Neural crest cell (in vitro differentiated cells): ENCODE measurements around the gene FANCI. TPM values are rescaled to one million over a fixed set of nuclear protein-coding genes. Genes with fewer than 3 reads are reported as not detected.
A peak's percentile ranks its signal among the peaks of the same experiment; 100 is the strongest.

Experiments used
- DNase-seq: peaks from one replicate; pipeline ENCODE4 v3.0.0; 2021; ENCODE audit warnings: low read depth, mixed read lengths, low spot score
- H3K27ac Mint-ChIP-seq: one replicate; pipeline ENCODE4 v1.8.0; 2021; ENCODE audit warnings: mild to moderate bottlenecking, mixed read lengths; ENCODE audit not compliant: unreplicated experiment
- H3K27me3 Mint-ChIP-seq: 2 replicates; pipeline ENCODE4 v1.8.0; 2021; ENCODE audit warnings: low read depth, mild to moderate bottlenecking, mixed read lengths
- H3K36me3 Mint-ChIP-seq: 2 replicates; pipeline ENCODE4 v1.8.0; 2021; ENCODE audit warnings: low read depth, mild to moderate bottlenecking, mixed read lengths
- H3K4me1 Mint-ChIP-seq: 2 replicates; pipeline ENCODE4 v1.8.0; 2021; ENCODE audit warnings: mixed read lengths
- H3K4me3 Mint-ChIP-seq: one replicate; pipeline ENCODE4 v1.8.0; 2021; ENCODE audit warnings: mild to moderate bottlenecking, mixed read lengths
- H3K9me3 Mint-ChIP-seq: 2 replicates; pipeline ENCODE4 v1.8.0; 2021; ENCODE audit warnings: mixed read lengths
- CTCF ChIP-seq: fragments of 200-600 bp; sonication (generic); conservative IDR thresholded peaks from 2 replicates; pipeline ENCODE4 v1.5.0; 2021; ENCODE audit warnings: antibody characterized with exemption, mild to moderate bottlenecking
- total RNA-seq: library from RNA; stranded (reverse); gene quantifications from 2 replicates; pipeline ENCODE4 v1.2.1, GENCODE V29; 2021

Gene FANCI
- total RNA-seq, 1 donor from 2014 or later: 164 TPM

DNA sequence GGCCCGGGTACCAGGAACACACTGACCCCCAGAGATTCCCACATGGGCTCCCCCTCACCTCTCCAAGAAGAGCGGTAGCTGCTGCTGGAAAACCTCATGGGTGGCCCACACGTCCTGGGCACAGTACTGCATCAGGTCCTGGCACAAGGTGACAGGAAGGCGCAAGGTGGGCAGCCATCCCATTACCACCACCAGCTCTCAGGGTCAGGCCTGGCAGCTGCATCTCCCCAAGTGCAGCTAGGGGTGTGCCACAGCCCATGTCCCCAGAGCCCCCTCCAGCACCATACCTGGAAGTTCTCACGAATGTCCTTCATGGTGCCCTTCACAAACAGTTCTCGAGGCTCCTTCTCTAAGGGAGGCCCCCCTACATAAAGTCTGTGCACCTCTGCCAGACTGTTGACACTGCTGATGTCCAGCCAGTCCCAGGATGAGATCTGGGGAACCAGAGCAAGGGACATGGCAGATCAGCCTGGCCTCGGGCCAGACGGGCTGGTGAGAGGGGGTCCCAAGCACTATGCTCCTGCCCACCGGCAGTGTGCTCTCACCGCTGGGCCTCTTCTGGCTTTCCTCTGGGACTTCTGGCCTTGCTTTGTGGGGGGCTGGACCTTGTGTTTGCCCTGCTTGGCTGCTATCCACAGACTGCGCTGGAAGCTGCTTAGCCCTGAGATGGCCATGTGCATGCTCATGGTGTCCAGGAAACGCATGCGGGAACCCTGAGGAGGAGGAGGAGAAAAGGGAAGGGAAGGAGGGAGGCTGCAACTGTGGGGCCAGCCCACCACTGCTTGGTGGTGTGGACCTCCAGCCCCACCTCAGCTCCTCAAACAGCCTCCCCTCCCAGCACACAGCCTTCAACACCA lies 84.8 kb downstream of the FANCI start:
- DNase-seq: no peak
- no peak for TF ChIP-seq CTCF
- Mint-ChIP-seq H3K27ac (no peak overlapping the region), H3K4me3 (no peak overlapping the region), H3K27me3 (no peaks in the 10 kb centered on the region), H3K36me3 (peaks cover 22% of the 10 kb centered on the region), H3K4me1 (peaks cover 29% of the 10 kb centered on the region), H3K9me3 (no peaks in the 10 kb centered on the region)

DNA sequence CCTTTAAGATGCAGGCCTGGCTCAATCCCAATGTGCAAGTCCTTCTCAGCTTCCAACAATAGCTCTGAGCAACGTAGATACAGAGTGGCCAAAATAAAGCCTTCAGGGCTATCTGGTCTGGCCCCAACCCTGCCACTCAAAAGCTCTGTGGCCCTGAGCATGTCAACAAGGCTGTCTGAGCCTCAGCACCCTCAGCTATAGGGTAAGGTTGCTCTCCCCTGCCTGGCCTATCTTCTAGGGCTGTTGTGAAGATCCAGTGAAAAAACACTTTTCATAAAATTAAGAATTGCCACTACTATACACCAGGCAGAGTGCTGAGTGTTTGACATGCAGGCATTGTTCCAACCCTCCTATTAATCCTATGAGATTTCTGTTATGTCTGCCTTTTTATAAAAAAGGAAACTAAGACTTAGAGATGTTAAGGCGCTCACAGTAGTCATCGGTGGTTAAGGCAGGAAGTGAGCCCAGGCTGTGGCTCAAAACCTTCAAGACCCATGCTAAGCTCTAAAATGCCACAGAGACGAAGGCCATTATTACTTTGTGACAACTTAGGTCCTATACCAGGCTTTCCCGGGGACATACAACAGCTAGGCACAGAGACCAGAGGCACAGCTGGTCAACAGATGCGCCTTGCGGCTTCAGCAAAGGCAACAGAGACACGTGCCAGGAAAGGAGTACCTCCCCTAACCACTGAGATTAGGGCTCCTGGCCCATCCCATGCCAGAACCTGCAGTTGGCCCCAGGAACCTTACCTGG lies 85.7 kb downstream of the FANCI start:
- no peaks in the 10 kb centered on the region for H3K27me3 Mint-ChIP-seq
- H3K4me3 Mint-ChIP-seq: peak overlapping the region; percentile 42
- TF ChIP-seq CTCF: no peak
- no peaks in the 10 kb centered on the region for H3K9me3 Mint-ChIP-seq
- no peak for DNase-seq
- no peak overlapping the region for H3K27ac Mint-ChIP-seq
- peaks cover 32% of the 10 kb centered on the region for H3K4me1 Mint-ChIP-seq
- peaks cover 22% of the 10 kb centered on the region for H3K36me3 Mint-ChIP-seq

GRCh38 chr15:89330119-89330518 lies 86.3 kb downstream of the FANCI start:
- Mint-ChIP-seq H3K4me1 (peaks cover 37% of the 10 kb centered on the region), H3K4me3 (peak overlapping the region; percentile 74), H3K36me3 (peaks cover 23% of the 10 kb centered on the region), H3K27me3 (peaks cover 5% of the 10 kb centered on the region), H3K9me3 (peaks cover 3% of the 10 kb centered on the region), H3K27ac (no peak overlapping the region)
- DNase-seq: no peak
- no peak for TF ChIP-seq CTCF

DNA sequence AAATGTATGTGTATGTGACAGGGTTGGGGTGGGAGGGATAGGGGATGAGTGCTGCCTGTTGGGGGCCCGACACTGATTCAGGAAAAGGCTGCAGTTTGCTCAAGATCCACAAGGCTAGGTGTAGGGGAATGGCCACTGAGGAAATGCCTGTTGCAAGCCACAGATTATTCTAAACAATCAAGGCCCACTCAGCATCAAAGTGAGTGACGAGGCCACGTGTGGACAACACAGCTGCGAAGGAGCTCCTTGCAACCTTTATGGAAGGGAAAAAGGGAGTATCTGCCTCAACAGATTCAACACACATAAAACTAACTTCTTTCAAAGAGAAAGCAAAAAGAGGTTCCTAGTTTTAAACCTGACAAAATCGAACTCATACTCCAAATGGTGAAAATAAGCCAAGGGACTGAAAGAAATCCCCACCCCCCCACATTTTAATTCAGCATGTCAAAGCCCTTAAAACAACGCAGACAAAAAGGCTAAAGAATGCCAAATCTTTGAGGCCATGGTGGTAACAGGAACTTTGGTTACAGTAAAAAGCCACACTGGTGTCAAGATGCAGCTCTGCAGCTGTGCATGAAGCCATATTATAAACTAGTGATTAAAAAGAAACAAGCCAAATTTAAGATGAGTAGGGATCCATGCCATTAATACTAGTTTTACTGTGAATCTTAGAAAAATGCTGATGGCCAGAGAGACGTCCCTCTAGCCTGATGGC lies 87.3 kb downstream of the FANCI start:
- DNase-seq: no peak
- peaks cover 3% of the 10 kb centered on the region for H3K9me3 Mint-ChIP-seq
- peaks cover 43% of the 10 kb centered on the region for H3K4me1 Mint-ChIP-seq
- H3K27ac Mint-ChIP-seq: no peak overlapping the region
- H3K4me3 Mint-ChIP-seq: peak overlapping the region; percentile 47
- H3K36me3 Mint-ChIP-seq: peaks cover 23% of the 10 kb centered on the region
- TF ChIP-seq CTCF: no peak
- H3K27me3 Mint-ChIP-seq: peaks cover 14% of the 10 kb centered on the region

DNA sequence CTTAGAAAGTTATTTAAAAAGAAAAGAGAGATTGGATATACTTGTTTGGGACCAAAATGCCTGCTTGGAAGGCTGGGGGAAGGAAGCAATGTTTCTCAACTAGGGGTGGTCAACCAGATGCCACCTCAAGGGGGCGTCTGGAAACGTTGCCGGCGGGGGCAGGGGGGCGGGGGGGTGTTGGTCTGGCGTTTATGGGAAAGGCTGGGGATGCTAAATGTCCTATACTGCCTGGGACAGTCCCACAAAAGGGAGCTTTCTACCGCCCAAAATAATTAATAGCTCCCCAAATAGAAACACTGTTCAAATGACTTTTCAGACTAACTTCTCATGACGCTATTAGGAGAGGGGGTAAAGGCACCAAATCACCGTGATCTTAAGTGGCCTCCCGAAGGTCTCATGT lies 88.7 kb downstream of the FANCI start:
- H3K27ac Mint-ChIP-seq: no peak overlapping the region
- no peak for DNase-seq

More for the DNA sequence above, 88.7 kb downstream of the FANCI start:
- Mint-ChIP-seq H3K36me3 (peaks cover 17% of the 10 kb centered on the region), H3K4me3 (peak overlapping the region; percentile 78), H3K9me3 (peaks cover 3% of the 10 kb centered on the region), H3K27me3 (peaks cover 28% of the 10 kb centered on the region), H3K4me1 (peaks cover 43% of the 10 kb centered on the region)
- TF ChIP-seq CTCF: peak; percentile 61
